Measurements from ENCODE around the gene RSPO4.
"Not testable (repeated sequence)": the region's sequence is repeated elsewhere in the genome, so short reads cannot be mapped to it uniquely, and the experiment has no call there.

RSPO4 gene

GRCh38 chr20:1001911-1002681, at the start of gene RSPO4:
Gene RSPO4 (minus strand): TSS chr20:1002311. CDS start chr20:1002164, 147 bp downstream.
- no peak for DNase-seq (ENCODE audit: extremely low read depth in 1 of 2, low read depth in 1 of 2)

- DNase-seq (ENCODE audit: extremely low read depth in 1 of 2, low read depth in 1 of 2) = no peak
Measured at GRCh38 chr20:1050440-1050839, 48.3 kb upstream of the RSPO4 start.

GRCh38 chr20:1045860-1046418, 43.8 kb upstream of the RSPO4 start:
- DNase-seq (ENCODE audit: extremely low read depth in 1 of 2, low read depth in 1 of 2) = no peak

- DNase-seq (ENCODE audit: extremely low read depth in 1 of 2, low read depth in 1 of 2) = no peak
Measured at GRCh38 chr20:1041845-1042390, 39.8 kb upstream of the RSPO4 start.

- DNase-seq (ENCODE audit: extremely low read depth in 1 of 2, low read depth in 1 of 2) = no peak
Measured at GRCh38 chr20:1038205-1038604, 36.1 kb upstream of the RSPO4 start.

- DNase-seq (ENCODE audit: extremely low read depth in 1 of 2, low read depth in 1 of 2) = no peak
Measured at GRCh38 chr20:1037039-1037438, 34.9 kb upstream of the RSPO4 start.

- no peak for DNase-seq (ENCODE audit: extremely low read depth in 1 of 2, low read depth in 1 of 2)
Measured at GRCh38 chr20:1035466-1035865, 33.4 kb upstream of the RSPO4 start.

- no peak for DNase-seq (ENCODE audit: extremely low read depth in 1 of 2, low read depth in 1 of 2)
Measured at GRCh38 chr20:1034415-1034789, 32.3 kb upstream of the RSPO4 start.

- DNase-seq (ENCODE audit: extremely low read depth in 1 of 2, low read depth in 1 of 2) = no peak
Measured at GRCh38 chr20:1033751-1034414, 31.8 kb upstream of the RSPO4 start.

- DNase-seq (ENCODE audit: extremely low read depth in 1 of 2, low read depth in 1 of 2) = no peak
Measured at GRCh38 chr20:1029980-1030379, 27.9 kb upstream of the RSPO4 start.

- DNase-seq (ENCODE audit: extremely low read depth in 1 of 2, low read depth in 1 of 2) = not testable (repeated sequence)
Measured at GRCh38 chr20:1026214-1026613, 24.1 kb upstream of the RSPO4 start.

- no peak for DNase-seq (ENCODE audit: extremely low read depth in 1 of 2, low read depth in 1 of 2)
Measured at GRCh38 chr20:1022871-1023270, 20.8 kb upstream of the RSPO4 start.

- DNase-seq (ENCODE audit: extremely low read depth in 1 of 2, low read depth in 1 of 2) = no peak
Measured at GRCh38 chr20:1020614-1021013, 18.5 kb upstream of the RSPO4 start.

- DNase-seq (ENCODE audit: extremely low read depth in 1 of 2, low read depth in 1 of 2) = no peak
Measured at GRCh38 chr20:1019344-1019743, 17.2 kb upstream of the RSPO4 start.

GRCh38 chr20:1017677-1018076, 15.6 kb upstream of the RSPO4 start:
- no peak for DNase-seq (ENCODE audit: extremely low read depth in 1 of 2, low read depth in 1 of 2)

- DNase-seq (ENCODE audit: extremely low read depth in 1 of 2, low read depth in 1 of 2) = no peak
Measured at GRCh38 chr20:1015181-1015580, 13.1 kb upstream of the RSPO4 start.

GRCh38 chr20:1014471-1014870, 12.4 kb upstream of the RSPO4 start:
- no peak for DNase-seq (ENCODE audit: extremely low read depth in 1 of 2, low read depth in 1 of 2)

- DNase-seq (ENCODE audit: extremely low read depth in 1 of 2, low read depth in 1 of 2) = no peak
Measured at GRCh38 chr20:1013566-1014340, 11.6 kb upstream of the RSPO4 start.

GRCh38 chr20:1012359-1013168, 10.5 kb upstream of the RSPO4 start:
- no peak for DNase-seq (ENCODE audit: extremely low read depth in 1 of 2, low read depth in 1 of 2)

GRCh38 chr20:1010659-1011058, 8.5 kb upstream of the RSPO4 start:
- no peak for DNase-seq (ENCODE audit: extremely low read depth in 1 of 2, low read depth in 1 of 2)
